GM12878 (cell line): ENCODE data around the gene MSRB2. TPM values are rescaled to one million over a fixed set of nuclear protein-coding genes. Genes with fewer than 3 reads are reported as not detected.

Experiments used
- ATAC-seq: fragments of 200-7000 bp; cut with Tn5 transposase; 3 replicates; pipeline ENCODE4 v1.9.1; 2020; ENCODE audit warnings: mild to moderate bottlenecking, moderate library complexity
- BruUV-seq: library from RNA; stranded (reverse); fragments of 400-500 nt; replicated peaks from 2 replicates; lab custom pipeline; 2021; lab: Mats Ljungman, UMichigan
- CTCF ChIA-PET: fragments of 300-600 bp; sonication (Branson Sonifier 250); formaldehyde crosslinking; extraction: SDS; loops from one replicate; lab custom pipeline; 2021; ENCODE audit warnings: inconsistent platforms; lab: Yijun Ruan, JAX
- POLR2A ChIA-PET: fragments of 350-600 bp; formaldehyde crosslinking; extraction: SDS; loops from one replicate; lab custom pipeline; 2021; ENCODE audit warnings: inconsistent platforms; lab: Charles Lee
- RAD21 ChIA-PET: fragments of 300-600 bp; sonication (Branson Sonifier 250); formaldehyde crosslinking; loops from one replicate; lab custom pipeline; 2023; ENCODE audit warnings: antibody characterized with exemption; ENCODE audit not compliant: unreplicated experiment; lab: Charles Lee
- SMC1A ChIA-PET: fragments of 300-600 bp; sonication (Branson Sonifier 250); formaldehyde crosslinking; loops from one replicate; lab custom pipeline; 2023; ENCODE audit not compliant: unreplicated experiment, uncharacterized antibody; lab: Charles Lee
- DNase-seq: peaks from one replicate; pipeline ENCODE4 v3.0.0-alpha.2; 2011; ENCODE audit warnings: low read depth, low spot score
- FAIRE-seq: peaks from 3 replicates; lab custom pipeline; 2011; peaks lifted over from hg19 to GRCh38; lab: Jason Lieb, UNC
- H2AFZ ChIP-seq: 2 replicates; pipeline ENCODE4 v1.6.0; 2011; ENCODE audit warnings: low read depth, low read length, control low read depth; ENCODE audit not compliant: control insufficient read depth
- H3K27ac ChIP-seq: 2 replicates; pipeline ENCODE4 v1.5.1; 2011; ENCODE audit warnings: control low read depth; ENCODE audit not compliant: control insufficient read depth, insufficient read depth
- H3K27me3 ChIP-seq, 2 experiments: replicated peaks in 1 of 2; 2 replicates each; pipeline versions ENCODE4 v1.6.0 to v1.6.1; 2011; ENCODE audit warnings: low read length in 1 of 2; ENCODE audit not compliant: control insufficient read depth in 2 of 2, insufficient read depth in 2 of 2
- H3K36me3 ChIP-seq, 2 experiments: 2 replicates each; pipeline ENCODE4 v1.5.1; 2011; ENCODE audit warnings: low read length in 1 of 2; ENCODE audit not compliant: control insufficient read depth in 2 of 2, insufficient read depth in 2 of 2
- H3K4me1 ChIP-seq: 2 replicates; pipeline ENCODE4 v1.6.1; 2011; ENCODE audit warnings: mild to moderate bottlenecking, low read length, moderate library complexity, mixed read lengths; ENCODE audit not compliant: control insufficient read depth, insufficient read depth
- H3K4me2 ChIP-seq: 2 replicates; pipeline ENCODE4 v1.6.0; 2011; ENCODE audit warnings: control low read depth; ENCODE audit not compliant: control insufficient read depth, insufficient read depth
- H3K4me3 ChIP-seq: fragments of 200-600 bp; sonication (generic); 2 replicates; pipeline ENCODE4 v1.5.1; 2016
- H3K79me2 ChIP-seq: 2 replicates; pipeline ENCODE4 v1.6.0; 2011; ENCODE audit warnings: low read length; ENCODE audit not compliant: control insufficient read depth, insufficient read depth
- H3K9ac ChIP-seq: 2 replicates; pipeline ENCODE4 v1.8.0; 2011; ENCODE audit warnings: low read length, control low read depth, mixed read lengths; ENCODE audit not compliant: control insufficient read depth, insufficient read depth
- H3K9me3 ChIP-seq: replicated peaks from 3 replicates; pipeline ENCODE4 v1.5.1; 2011; ENCODE audit warnings: mild to moderate bottlenecking, low read length; ENCODE audit not compliant: control insufficient read depth, insufficient read depth
- H4K20me1 ChIP-seq: 2 replicates; pipeline ENCODE4 v1.6.0; 2011; ENCODE audit not compliant: control insufficient read depth, insufficient read depth
- BHLHE40 ChIP-seq, 2 experiments: fragments of 450-650 bp in 1 of 2; IDR thresholded peaks; 2 replicates each; pipeline ENCODE4 v1.6.1; 2011 to 2017; ENCODE audit warnings: low read depth in 2 of 2, borderline replicate concordance in 1 of 2, improper control_type of control experiment in 1 of 2, low read length in 1 of 2, mild to moderate bottlenecking in 1 of 2
- BRCA1 ChIP-seq: IDR thresholded peaks from 2 replicates; pipeline ENCODE4 v1.6.1; 2011; ENCODE audit warnings: low read depth, low read length, improper control_type of control experiment
- CBX5 ChIP-seq: sonication (generic); IDR thresholded peaks from 2 replicates; pipeline ENCODE4 v1.6.1; 2016; ENCODE audit warnings: low read depth, moderate library complexity, mild to moderate bottlenecking, inconsistent platforms
- DPF2 ChIP-seq: fragments of 450-650 bp; IDR thresholded peaks from 2 replicates; pipeline ENCODE4 v1.6.1; 2017; ENCODE audit warnings: mild to moderate bottlenecking
- HCFC1 ChIP-seq: fragments of 150-350 bp; IDR thresholded peaks from 2 replicates; pipeline ENCODE4 v1.6.1; 2014; ENCODE audit warnings: low read length
- IKZF1 ChIP-seq: fragments of 450-650 bp; conservative IDR thresholded peaks from 2 replicates; pipeline ENCODE4 v1.6.1; 2017; ENCODE audit warnings: antibody characterized with exemption, mild to moderate bottlenecking
- IRF4 ChIP-seq: IDR thresholded peaks from 2 replicates; pipeline ENCODE4 v1.6.1; 2011; ENCODE audit warnings: low read depth, low read length
- KAT2A ChIP-seq: conservative IDR thresholded peaks from 2 replicates; pipeline ENCODE4 v1.6.1; 2011; ENCODE audit warnings: low read depth, low read length; ENCODE audit not compliant: control insufficient read depth
- KLF5 ChIP-seq: fragments of 450-650 bp; IDR thresholded peaks from 2 replicates; pipeline ENCODE4 v1.6.1; 2014; ENCODE audit warnings: mild to moderate bottlenecking; ENCODE audit not compliant: partially characterized antibody
- SIX5 ChIP-seq: IDR thresholded peaks from 2 replicates; pipeline ENCODE4 v1.6.1; 2011; ENCODE audit warnings: mild to moderate bottlenecking, low read depth, low read length, moderate library complexity; ENCODE audit not compliant: severe bottlenecking
- STAT1 ChIP-seq: fragments of 450-650 bp; conservative IDR thresholded peaks from 2 replicates; pipeline ENCODE4 v1.6.1; 2014; ENCODE audit warnings: antibody characterized with exemption, mild to moderate bottlenecking
- TARDBP ChIP-seq: IDR thresholded peaks from 2 replicates; pipeline ENCODE4 v1.6.1; 2016; ENCODE audit warnings: borderline replicate concordance
- WGBS: methylation state at CpG from one replicate; pipeline ENCODE4 v1.1.6; 2016; ENCODE audit warnings: low lambda C conversion rate; ENCODE audit not compliant: insufficient replicate concordance, insufficient coverage; ENCODE audit errors: missing lambda C conversion rate; 5-methylcytosine and 5-hydroxymethylcytosine counted together
- in situ Hi-C: fragments of 300-500 bp; cut with MboI; formaldehyde crosslinking; loops from 9 replicates; pipeline ENCODE4 v1.14.3; 2018; ENCODE audit warnings: mixed read lengths
- intact Hi-C: fragments of 100-400 bp; cut with micrococcal nuclease; formaldehyde crosslinking; loops from one replicate; pipeline ENCODE4 v1.14.2; 2022; ENCODE audit not compliant: unreplicated experiment
- polyA plus RNA-seq, 11 experiments: library from polyadenylated mRNA; depleted of rRNA in 4 of 11; unstranded in 6 of 11; stranded (reverse) in 5 of 11; fragments of >200 nt; fragmentation: Nextera tagmentation in 4 of 11; fragmentation: Illumina TruSeq in 1 of 11; extraction: Ambion mirVana in 4 of 11; extraction: Trizol in 1 of 11; gene quantifications; 1 replicate in 1 of 11; 2 replicates in 10 of 11; pipeline versions ENCODE4 v1.2.1 to v1.2.3, GENCODE V29; 2011 to 2016; ENCODE audit warnings: inconsistent platforms in 2 of 11, missing spikeins in 2 of 11, low read depth in 1 of 11
- total RNA-seq, 4 experiments: library from RNA; depleted of rRNA in 3 of 4; stranded (reverse); fragments of >200 nt in 3 of 4; fragmentation: Illumina TruSeq in 1 of 4; extraction: Trizol in 1 of 4; gene quantifications; 2 replicates each; pipeline versions ENCODE4 v1.2.1 to v1.2.3, GENCODE V29; 2013 to 2021
- TF ChIP-seq, protein P1 (sequence below): fragments of 450-650 bp; IDR thresholded peaks from 2 replicates; pipeline ENCODE4 v1.6.1; 2017; ENCODE audit warnings: antibody characterized with exemption, mild to moderate bottlenecking, moderate library complexity
- TF ChIP-seq, protein P2 (sequence below): IDR thresholded peaks from 2 replicates; pipeline ENCODE4 v1.6.1; 2012; ENCODE audit warnings: low read depth, low read length, improper control_type of control experiment
- TF ChIP-seq, protein P3 (sequence below): fragments of 450-650 bp; conservative IDR thresholded peaks from 2 replicates; pipeline ENCODE4 v1.6.1; 2017; ENCODE audit warnings: mild to moderate bottlenecking, moderate library complexity
- TF ChIP-seq, protein P4 (sequence below): IDR thresholded peaks from 2 replicates; pipeline ENCODE4 v1.6.1; 2012; ENCODE audit warnings: low read depth, low read length, improper control_type of control experiment

Gene MSRB2
- total and polyA plus RNA-seq, 10 of the 15 experiments (the other 5 are each of a cell fraction or from before 2014, with no cell fraction given) = 1.5 to 18.6 (median 6.2) TPM

DNA sequence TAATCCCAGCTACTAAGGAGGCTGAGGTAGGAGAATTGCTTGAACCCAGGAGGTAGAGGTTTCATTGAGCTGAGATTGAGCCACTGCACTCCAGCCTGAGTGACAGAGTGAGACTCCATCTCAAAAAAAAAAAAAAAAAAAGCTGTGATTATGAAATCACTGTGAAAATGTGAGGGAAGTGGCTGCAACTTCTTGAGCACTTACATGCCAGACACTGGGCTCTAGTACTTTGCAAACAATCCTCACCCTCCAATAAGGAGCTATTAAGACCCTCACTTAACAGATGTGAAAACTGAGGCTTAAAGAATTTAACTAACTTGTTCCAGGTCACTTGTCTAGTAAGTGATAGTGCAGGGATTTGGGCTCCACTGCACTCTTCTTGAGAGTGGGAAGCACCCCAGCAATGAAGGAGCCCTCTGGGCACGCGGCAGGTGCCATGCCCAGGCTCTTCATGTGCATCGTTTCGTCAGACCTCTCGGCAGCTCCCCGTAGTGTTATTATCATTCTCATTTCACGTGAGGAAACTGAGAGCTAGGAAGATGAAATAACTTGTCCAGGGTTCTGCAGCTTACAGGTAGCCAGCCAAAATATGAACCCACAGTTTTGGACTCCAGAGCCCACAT is 19.0 kb downstream of the MSRB2 start:
- H2AFZ ChIP-seq = no peak overlapping the region
- 96% methylated on average over 7 of the region's 7 CpGs for WGBS
- no peak for ATAC-seq
- H4K20me1 ChIP-seq = no peaks in the 10 kb centered on the region
- ChIA-PET SMC1A (interaction anchor here (0.7 to 1.1 kb wide), 2 partner anchors 10 to 667 kb away, joined by 3 read pairs; no protein-coding TSS in a partner anchor), RAD21 (no interaction called here), CTCF (no interaction called here), POLR2A (no interaction called here)
- no peaks in the 10 kb centered on the region for H3K79me2 ChIP-seq
- H3K27ac ChIP-seq = no peak overlapping the region
- no peak overlapping the region for H3K4me3 ChIP-seq
- intact Hi-C loops (no loop called here), in situ Hi-C loops (no loop called here)
- no peak for DNase-seq
- H3K36me3 ChIP-seq = no peaks in the 10 kb centered on the region; a peak in 1 of 4 replicates
- H3K4me2 ChIP-seq = no peak overlapping the region
- no peaks in the 10 kb centered on the region for H3K4me1 ChIP-seq
- H3K9me3 ChIP-seq = no peaks in the 10 kb centered on the region
- no peak for FAIRE-seq
- no TSS peak for BruUV-seq
- no peaks in the 10 kb centered on the region for H3K27me3 ChIP-seq
- no peak overlapping the region for H3K9ac ChIP-seq
- TF ChIP-seq KAT2A = no peak
- TF ChIP-seq, protein P1, sequence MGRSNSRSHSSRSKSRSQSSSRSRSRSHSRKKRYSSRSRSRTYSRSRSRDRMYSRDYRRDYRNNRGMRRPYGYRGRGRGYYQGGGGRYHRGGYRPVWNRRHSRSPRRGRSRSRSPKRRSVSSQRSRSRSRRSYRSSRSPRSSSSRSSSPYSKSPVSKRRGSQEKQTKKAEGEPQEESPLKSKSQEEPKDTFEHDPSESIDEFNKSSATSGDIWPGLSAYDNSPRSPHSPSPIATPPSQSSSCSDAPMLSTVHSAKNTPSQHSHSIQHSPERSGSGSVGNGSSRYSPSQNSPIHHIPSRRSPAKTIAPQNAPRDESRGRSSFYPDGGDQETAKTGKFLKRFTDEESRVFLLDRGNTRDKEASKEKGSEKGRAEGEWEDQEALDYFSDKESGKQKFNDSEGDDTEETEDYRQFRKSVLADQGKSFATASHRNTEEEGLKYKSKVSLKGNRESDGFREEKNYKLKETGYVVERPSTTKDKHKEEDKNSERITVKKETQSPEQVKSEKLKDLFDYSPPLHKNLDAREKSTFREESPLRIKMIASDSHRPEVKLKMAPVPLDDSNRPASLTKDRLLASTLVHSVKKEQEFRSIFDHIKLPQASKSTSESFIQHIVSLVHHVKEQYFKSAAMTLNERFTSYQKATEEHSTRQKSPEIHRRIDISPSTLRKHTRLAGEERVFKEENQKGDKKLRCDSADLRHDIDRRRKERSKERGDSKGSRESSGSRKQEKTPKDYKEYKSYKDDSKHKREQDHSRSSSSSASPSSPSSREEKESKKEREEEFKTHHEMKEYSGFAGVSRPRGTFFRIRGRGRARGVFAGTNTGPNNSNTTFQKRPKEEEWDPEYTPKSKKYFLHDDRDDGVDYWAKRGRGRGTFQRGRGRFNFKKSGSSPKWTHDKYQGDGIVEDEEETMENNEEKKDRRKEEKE = no peak
- no peak for TF ChIP-seq CBX5
- TF ChIP-seq, protein P2, sequence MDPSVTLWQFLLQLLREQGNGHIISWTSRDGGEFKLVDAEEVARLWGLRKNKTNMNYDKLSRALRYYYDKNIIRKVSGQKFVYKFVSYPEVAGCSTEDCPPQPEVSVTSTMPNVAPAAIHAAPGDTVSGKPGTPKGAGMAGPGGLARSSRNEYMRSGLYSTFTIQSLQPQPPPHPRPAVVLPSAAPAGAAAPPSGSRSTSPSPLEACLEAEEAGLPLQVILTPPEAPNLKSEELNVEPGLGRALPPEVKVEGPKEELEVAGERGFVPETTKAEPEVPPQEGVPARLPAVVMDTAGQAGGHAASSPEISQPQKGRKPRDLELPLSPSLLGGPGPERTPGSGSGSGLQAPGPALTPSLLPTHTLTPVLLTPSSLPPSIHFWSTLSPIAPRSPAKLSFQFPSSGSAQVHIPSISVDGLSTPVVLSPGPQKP = no peak
- TF ChIP-seq, protein P3, sequence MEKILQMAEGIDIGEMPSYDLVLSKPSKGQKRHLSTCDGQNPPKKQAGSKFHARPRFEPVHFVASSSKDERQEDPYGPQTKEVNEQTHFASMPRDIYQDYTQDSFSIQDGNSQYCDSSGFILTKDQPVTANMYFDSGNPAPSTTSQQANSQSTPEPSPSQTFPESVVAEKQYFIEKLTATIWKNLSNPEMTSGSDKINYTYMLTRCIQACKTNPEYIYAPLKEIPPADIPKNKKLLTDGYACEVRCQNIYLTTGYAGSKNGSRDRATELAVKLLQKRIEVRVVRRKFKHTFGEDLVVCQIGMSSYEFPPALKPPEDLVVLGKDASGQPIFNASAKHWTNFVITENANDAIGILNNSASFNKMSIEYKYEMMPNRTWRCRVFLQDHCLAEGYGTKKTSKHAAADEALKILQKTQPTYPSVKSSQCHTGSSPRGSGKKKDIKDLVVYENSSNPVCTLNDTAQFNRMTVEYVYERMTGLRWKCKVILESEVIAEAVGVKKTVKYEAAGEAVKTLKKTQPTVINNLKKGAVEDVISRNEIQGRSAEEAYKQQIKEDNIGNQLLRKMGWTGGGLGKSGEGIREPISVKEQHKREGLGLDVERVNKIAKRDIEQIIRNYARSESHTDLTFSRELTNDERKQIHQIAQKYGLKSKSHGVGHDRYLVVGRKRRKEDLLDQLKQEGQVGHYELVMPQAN = no peak
- TF ChIP-seq KLF5 = no peak
- no peak for TF ChIP-seq TARDBP
- TF ChIP-seq, protein P4, sequence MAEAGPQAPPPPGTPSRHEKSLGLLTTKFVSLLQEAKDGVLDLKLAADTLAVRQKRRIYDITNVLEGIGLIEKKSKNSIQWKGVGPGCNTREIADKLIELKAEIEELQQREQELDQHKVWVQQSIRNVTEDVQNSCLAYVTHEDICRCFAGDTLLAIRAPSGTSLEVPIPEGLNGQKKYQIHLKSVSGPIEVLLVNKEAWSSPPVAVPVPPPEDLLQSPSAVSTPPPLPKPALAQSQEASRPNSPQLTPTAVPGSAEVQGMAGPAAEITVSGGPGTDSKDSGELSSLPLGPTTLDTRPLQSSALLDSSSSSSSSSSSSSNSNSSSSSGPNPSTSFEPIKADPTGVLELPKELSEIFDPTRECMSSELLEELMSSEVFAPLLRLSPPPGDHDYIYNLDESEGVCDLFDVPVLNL = no peak
- no peak for TF ChIP-seq STAT1
- TF ChIP-seq IRF4 = no peak
- no peak for TF ChIP-seq HCFC1
- no peak for TF ChIP-seq DPF2
- TF ChIP-seq SIX5 = no peak
- TF ChIP-seq BHLHE40 (IDR thresholded peaks at IDR 0.05; ENCODE audit: borderline replicate concordance in 1 of 2, low read depth in 2 of 2, low read length in 1 of 2) = no peak
- no peak for TF ChIP-seq IKZF1
- no peak for TF ChIP-seq BRCA1
